ENCODE measurements around the gene ARHGEF6.
"Not testable (repeated sequence)": the region's sequence is repeated elsewhere in the genome, so short reads cannot be mapped to it uniquely, and the experiment has no call there.

The ARHGEF6 gene

DNA sequence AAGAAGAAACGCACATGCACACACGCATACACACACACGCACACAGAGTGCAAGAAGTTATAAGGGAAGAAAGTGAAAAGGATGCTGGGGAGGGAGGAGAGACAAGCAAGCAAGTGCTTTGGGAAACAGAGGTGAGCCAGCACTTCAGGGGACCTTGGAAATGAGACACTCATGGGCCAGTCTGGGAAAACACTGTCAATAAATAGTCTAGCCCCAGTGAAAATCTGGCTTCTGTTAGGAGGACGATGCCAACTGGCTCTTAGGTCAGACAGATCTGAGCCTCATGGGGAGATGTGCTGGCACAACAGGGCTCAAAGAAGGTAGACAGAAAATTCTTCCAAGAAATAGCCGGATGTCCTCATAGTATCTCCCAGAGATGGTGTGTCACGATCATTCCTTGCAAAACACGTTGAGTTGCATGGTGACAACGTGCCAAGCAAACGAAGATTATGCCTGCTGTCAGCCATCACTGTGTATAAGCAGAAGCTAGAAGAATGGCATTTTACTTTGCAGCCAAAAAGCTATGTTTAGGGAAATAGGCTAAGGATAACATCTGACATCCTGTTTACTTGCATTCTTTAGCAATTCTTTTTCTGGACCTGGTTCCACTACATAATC is 557 bp upstream of the ARHGEF6 start:
- no peak for DNase-seq

DNA sequence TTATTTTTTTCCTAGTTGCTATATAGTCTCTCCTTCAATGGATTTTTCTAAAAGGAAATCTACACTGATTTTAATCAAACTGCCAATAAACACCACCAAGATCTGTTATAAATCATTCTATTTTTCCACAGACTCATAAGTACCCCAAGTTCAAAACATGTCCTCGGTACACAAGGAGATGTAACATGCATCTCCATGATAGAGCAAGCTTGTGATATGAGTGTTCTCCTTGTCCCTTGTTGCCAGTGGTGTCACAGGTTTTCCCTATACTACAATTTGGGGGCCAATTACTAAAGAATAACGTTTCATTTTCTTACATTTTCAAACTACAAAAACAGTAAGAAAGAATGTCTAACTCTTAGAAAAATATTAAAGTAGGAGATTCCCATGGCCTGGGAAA is 491 bp downstream of the ARHGEF6 start:
- DNase-seq: no peak

DNA sequence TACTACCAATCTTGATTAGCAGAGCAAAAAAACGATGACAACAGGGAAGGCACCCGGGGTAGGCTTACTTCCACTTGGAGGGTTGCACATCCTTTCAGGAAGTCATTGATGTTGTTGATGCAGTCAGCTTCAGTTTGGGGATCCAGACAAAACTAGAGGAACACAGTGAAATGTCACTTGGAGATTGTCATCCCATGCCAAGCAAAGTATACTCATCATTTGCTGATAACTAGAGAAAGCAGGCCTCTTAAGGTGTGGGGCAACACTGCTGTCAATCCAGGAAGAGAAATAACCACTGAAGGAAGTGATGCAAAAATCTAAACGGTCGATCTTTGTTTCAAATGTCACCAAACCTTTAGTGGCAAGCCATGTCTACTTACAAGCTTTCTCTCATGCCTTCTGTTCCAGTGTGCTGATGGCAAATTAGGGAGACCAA is 1.4 kb downstream of the ARHGEF6 start:
- DNase-seq: no peak

DNA sequence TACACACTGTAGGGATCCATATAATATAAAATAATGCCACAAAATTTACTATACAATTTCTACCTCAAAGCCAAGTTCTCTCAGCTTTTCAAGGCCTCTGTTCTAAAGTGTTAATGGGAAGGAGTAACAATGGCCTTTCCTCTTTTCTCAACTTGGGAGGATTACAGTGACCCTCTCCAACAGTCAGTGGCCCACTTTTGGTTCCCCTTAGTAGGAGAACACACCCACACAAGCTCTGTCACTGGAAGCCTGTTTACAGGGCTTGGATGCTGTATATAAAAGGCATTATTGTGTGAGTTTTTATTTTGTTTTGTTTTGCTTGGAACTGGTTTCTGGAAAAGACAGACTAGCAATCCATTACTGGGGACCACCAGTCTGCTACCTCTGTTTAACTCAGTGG is 1.8 kb downstream of the ARHGEF6 start:
- DNase-seq: no peak

- no peak for DNase-seq
Measured at GRCh38 chrX:136778020-136778419, 2.7 kb downstream of the ARHGEF6 start.

DNA sequence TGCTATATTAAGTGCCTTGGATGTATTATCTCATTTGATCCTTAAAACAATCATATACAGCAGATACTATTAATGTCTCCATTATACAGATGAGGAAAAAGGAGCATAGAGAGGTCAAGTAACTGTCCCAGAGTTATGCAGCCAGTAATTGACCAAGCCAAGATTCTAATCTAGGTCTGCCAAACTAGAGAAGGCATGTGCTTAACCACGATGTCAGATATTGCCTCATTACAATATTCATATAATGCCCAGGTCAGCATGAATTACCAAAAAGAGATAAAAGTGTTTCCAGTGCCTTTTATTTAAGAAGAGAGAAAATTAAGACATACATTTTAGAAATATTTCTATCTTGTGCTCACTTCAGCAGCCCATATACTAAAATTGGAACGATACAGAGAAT is 7.1 kb downstream of the ARHGEF6 start:
- no peak for DNase-seq

DNA sequence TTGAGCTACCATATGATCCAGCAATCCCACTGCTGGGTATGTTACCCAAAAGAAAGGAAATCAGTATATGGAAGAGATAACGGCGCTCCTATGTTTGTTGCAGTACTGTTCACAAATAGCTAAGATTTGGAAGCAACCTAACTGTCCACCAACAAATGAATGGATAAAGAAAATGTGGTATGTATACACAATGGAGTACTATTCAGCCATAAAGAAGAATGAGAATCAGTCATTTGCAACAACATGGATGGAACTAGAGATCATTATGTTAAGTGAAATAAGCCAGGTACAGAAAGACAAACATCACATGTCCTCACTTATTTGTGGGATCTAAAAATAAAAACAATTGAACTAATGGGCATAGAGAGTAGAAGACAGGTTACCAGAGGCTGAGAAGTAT is 8.9 kb downstream of the ARHGEF6 start:
- DNase-seq: not testable (repeated sequence)

GRCh38 chrX:136768469-136769084 is 12.2 kb downstream of the ARHGEF6 start:
- no peak for DNase-seq

- DNase-seq: peak; percentile 21 to 39
Measured at GRCh38 chrX:136767104-136767941, 13.4 kb downstream of the ARHGEF6 start.

GRCh38 chrX:136766785-136767103 is 14.0 kb downstream of the ARHGEF6 start:
- DNase-seq: no peak

DNA sequence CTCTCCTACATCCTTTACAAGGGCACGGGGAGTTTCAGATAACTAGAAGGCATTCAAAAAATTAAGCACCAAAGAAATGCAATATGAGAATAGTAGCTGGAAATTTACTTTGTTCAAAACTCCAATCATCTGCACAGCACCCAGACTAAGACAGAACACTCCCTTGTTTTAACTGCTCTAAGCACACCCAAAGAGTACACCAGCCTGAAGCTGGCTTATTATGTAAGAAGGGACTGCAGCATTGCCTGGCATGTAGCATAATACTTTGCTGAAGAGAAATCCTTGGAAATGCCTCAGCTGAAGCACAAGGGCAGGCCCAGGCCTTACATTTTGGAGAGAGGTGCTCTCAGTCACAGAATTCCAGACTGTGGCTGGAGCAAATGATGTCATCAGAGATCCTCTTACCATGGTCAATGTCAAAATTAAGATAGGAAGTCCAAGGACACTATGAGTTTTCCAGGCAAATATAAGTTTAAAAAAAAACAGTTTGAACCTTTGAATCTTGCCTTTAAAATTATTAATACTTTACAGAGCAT is 14.8 kb downstream of the ARHGEF6 start:
- DNase-seq: no peak

DNA sequence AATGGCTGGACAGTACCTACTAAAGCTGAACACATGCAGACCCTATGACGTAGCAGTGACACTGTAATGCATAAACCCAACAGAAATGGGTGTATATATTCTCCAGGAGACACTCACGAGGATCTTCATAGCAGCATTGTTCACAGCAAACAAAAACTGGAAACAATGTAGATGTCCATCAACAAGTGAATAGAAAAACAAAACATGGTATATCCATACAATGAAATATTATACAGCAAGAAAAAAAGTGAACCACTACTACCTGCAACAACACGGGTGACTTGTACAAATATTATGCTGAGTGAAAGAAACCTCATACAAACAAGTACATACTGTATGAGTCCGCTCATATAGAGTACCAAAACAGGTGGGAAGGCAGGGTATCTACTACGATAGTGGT is 16.5 kb downstream of the ARHGEF6 start:
- DNase-seq: no peak

DNA sequence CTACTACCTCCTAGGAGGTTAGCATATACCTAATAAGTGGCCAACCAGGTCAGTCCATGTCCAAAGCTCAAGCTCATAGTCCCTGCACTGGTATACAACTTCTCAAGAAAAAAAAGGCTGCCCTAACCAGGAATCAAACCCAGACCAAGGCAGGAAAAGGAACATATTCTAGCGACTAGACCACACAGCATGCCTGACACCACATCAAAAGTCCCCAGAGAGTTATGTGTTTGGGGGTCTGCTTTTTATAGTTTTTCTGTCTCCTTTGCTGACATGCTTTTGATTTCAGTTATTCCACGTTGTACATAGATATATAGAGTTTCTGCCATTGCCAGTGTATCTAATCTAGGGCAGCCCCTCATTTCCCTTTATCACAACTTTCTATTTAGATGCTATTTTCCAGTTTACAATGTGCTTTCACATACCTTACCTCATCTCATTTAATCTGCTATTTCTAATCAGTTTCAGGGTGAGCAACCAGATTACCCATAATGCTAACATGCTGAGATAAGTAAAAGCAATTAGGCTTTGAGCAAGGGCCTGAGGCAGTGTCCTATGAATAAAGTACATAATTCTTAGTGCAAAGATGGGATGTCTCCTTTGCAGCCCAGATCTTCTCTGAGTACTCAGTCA is 17.8 kb downstream of the ARHGEF6 start:
- no peak for DNase-seq

- no peak for DNase-seq
Measured at GRCh38 chrX:136761421-136761820, 19.3 kb downstream of the ARHGEF6 start.

DNA sequence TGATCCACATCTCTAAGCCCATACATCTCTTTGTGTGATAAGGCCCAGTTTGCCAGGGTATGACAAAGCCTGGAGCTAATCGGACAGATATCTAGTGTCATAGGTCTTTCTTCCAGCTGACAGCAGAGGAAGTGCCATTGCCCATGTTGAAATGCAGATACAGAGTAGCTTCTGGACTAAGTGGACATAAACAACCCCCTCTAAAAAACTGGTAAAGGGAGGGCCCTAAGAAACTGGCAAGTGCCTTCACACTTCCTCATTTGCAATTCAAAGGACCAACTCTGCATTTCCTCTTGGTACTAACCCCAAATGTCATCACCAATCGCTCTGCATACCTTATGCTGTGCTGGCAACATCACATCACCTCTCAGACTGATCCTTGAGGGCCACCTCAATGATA is 20.8 kb downstream of the ARHGEF6 start:
- DNase-seq: no peak

DNA sequence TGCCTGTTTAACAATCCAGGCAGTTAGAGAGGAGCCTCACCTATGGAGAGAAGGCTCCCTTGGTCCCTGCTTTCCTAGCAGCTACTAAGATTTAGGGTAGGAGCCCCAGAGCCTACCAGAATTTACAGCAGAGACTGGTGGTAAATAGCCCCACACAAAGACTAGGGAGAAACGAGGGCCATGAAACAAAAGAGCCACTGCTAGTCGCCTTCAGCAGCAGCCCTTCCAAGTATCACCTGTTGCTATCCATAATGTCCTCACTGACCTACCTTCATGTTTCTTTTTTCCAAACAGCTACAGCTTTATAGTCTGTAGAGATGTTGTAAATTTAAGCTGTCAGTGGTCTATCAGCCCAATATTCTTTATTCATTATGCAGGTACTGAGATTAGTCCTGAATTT is 25.3 kb downstream of the ARHGEF6 start:
- no peak for DNase-seq

GRCh38 chrX:136754651-136755050 is 26.1 kb downstream of the ARHGEF6 start:
- peak in 1 of 2 donors; percentile 11 for DNase-seq

DNA sequence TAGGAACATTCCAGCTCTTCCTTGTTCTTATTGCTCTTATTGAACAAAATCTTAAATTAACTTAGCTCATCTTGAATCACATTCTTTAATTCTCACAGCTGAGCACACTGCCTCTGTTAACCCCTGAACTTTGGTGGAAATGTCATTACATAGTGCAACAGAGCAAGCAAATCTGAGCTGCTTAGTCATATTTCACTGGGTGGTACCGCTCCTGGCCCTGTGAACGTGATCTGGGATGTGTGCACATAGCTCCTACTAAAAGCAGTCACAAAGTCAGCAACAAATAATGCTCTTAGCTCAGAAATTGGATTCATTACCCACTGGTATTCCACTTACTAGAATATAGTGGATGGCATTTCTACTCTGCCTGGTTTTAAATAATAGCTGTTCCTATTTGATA is 27.9 kb downstream of the ARHGEF6 start:
- no peak for DNase-seq

DNA sequence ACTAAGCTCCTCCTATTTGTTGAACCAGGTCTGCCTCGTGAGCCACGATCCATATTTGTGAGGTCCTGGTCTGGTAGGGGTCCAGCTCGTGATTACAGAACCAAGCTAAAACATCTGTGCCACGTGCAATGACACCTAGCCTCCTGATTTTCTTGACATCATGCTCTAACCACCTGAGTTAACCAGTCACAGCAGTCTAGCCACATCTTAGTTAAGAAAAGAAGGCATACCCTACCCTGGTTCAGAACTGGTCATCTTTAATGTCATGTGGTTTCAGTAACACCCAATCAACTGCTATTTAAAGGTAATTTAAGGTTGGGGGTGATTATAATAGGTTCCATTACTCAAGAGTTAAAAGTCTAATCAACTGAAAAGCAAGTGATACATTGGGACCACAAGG is 28.4 kb downstream of the ARHGEF6 start:
- DNase-seq: no peak

DNA sequence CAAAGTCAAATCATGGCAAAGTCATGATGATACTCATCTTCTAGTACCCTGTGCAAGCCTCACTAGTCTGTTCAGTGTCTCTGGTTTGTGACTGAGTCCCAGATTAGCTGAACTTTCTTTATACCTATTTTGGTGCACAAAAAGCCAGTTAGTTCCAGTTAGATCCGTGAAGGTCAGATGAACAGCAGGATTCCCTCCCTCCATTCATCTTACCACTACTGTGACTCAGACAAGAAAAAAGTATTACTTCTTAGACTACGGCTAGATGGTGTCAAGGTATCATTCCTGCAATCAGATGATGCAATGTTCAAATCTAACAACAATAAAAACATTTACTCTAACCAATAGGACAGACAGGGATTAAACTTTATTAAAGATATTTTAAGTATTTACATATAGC is 30.4 kb downstream of the ARHGEF6 start:
- DNase-seq: no peak

DNA sequence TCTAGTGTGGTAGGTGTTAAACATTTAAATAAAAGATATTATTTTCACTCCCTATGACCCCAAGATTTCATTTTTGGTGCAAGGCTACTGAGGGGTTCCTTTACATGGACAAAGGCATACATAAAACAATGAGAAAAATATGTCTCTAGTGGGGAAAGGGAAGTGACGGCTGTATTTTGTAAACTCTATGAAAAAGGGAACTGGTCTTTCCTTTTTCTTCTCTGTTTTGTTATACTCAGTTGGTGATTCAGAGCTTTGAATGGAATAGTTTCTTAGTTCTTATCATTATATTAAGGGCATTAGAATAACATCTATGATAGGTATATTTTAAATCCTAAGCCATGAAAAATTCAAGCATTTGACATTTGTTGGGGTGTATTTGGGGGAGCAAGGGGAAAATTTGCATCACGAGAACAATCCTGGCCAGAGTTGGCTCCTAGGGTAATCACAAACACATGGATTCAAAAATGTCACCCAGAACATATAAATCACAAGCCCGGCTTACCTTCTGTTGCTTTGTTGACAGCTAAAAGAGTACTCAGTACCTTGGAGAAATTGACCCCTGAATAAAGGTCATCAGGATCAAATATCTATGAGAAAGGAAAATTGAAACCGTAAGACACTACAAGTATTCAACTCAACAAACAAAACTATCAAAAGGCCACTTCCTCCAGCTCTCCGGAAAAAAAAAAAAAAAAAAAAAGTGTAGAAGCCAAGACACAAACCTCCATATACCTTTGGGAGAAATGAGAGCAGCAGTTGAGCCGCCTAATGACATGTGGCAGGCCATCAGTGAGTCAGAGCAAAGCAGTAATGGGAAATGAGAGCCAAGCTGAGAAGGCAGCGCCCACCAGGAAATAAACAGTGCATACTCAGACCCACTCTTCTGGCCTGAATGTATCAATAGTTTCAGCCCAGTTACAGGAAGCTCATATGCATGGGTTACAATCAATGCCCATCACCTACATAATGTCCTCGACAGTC is 33.4 kb downstream of the ARHGEF6 start:
- no peak for DNase-seq
